Endothelial cell (in vitro differentiated cells): ENCODE data around the gene SGCD. TPM values are rescaled to one million over a fixed set of nuclear protein-coding genes. Genes with fewer than 3 reads are reported as not detected.

Experiments
- DNase-seq: peaks from one replicate; pipeline ENCODE4 v3.0.0; 2021; ENCODE audit warnings: low spot score
- H3K27ac Mint-ChIP-seq: one replicate; pipeline ENCODE4 v1.8.0; 2021; ENCODE audit warnings: mixed read lengths, inconsistent platforms; ENCODE audit not compliant: unreplicated experiment
- H3K27me3 Mint-ChIP-seq: one replicate; pipeline ENCODE4 v1.8.0; 2021; ENCODE audit warnings: mild to moderate bottlenecking, moderate library complexity, mixed read lengths, inconsistent platforms; ENCODE audit not compliant: unreplicated experiment
- H3K36me3 Mint-ChIP-seq: one replicate; pipeline ENCODE4 v1.8.0; 2021; ENCODE audit warnings: mild to moderate bottlenecking, low read depth, mixed read lengths, inconsistent platforms; ENCODE audit not compliant: unreplicated experiment
- H3K4me1 Mint-ChIP-seq: one replicate; pipeline ENCODE4 v1.8.0; 2021; ENCODE audit warnings: mild to moderate bottlenecking, mixed read lengths, inconsistent platforms; ENCODE audit not compliant: unreplicated experiment
- H3K4me3 Mint-ChIP-seq: one replicate; pipeline ENCODE4 v1.8.0; 2021; ENCODE audit warnings: mild to moderate bottlenecking, mixed read lengths, inconsistent platforms; ENCODE audit not compliant: unreplicated experiment
- H3K9me3 Mint-ChIP-seq: one replicate; pipeline ENCODE4 v1.8.0; 2021; ENCODE audit warnings: mixed read lengths, inconsistent platforms; ENCODE audit not compliant: unreplicated experiment
- CTCF ChIP-seq: fragments of 200-600 bp; sonication (generic); IDR thresholded peaks from one replicate; pipeline ENCODE4 v1.5.0; 2021; ENCODE audit warnings: antibody characterized with exemption; ENCODE audit not compliant: unreplicated experiment
- total RNA-seq: library from RNA; stranded (reverse); fragmentation: NEBNext Ultra II Directional; extraction: Animal tissue kit (Norgen Biotek cat#: 25700); gene quantifications from one replicate; pipeline ENCODE4 v1.2.1, GENCODE V29; 2021; ENCODE audit not compliant: unreplicated experiment

Gene SGCD
- total RNA-seq, 1 donor from 2014 or later: 1.2 TPM

- no peak overlapping the region for H3K4me3 Mint-ChIP-seq
- DNase-seq: no peak
- H3K27me3 Mint-ChIP-seq: peaks cover 1% of the 10 kb centered on the region
- no peak overlapping the region for H3K27ac Mint-ChIP-seq
- H3K9me3 Mint-ChIP-seq: no peaks in the 10 kb centered on the region
- H3K36me3 Mint-ChIP-seq: no peaks in the 10 kb centered on the region
- no peak for TF ChIP-seq CTCF
- no peaks in the 10 kb centered on the region for H3K4me1 Mint-ChIP-seq
Observed at GRCh38 chr5:156584871-156585270, 257.9 kb downstream of the SGCD start.

- no peaks in the 10 kb centered on the region for H3K36me3 Mint-ChIP-seq
- no peaks in the 10 kb centered on the region for H3K9me3 Mint-ChIP-seq
- H3K4me3 Mint-ChIP-seq: no peak overlapping the region
- no peak overlapping the region for H3K27ac Mint-ChIP-seq
- no peaks in the 10 kb centered on the region for H3K27me3 Mint-ChIP-seq
- no peak for DNase-seq
- no peaks in the 10 kb centered on the region for H3K4me1 Mint-ChIP-seq
- TF ChIP-seq CTCF: no peak
Observed at GRCh38 chr5:156585999-156586398, 259.0 kb downstream of the SGCD start.

- no peak for DNase-seq
- Mint-ChIP-seq H3K4me1 (no peaks in the 10 kb centered on the region), H3K27me3 (no peaks in the 10 kb centered on the region), H3K36me3 (no peaks in the 10 kb centered on the region), H3K9me3 (no peaks in the 10 kb centered on the region), H3K27ac (no peak overlapping the region), H3K4me3 (no peak overlapping the region)
- no peak for TF ChIP-seq CTCF
Observed at GRCh38 chr5:156587012-156587411, 260.0 kb downstream of the SGCD start.

- H3K9me3 Mint-ChIP-seq: no peaks in the 10 kb centered on the region
- no peaks in the 10 kb centered on the region for H3K4me1 Mint-ChIP-seq
- H3K27me3 Mint-ChIP-seq: no peaks in the 10 kb centered on the region
- TF ChIP-seq CTCF: no peak
- H3K27ac Mint-ChIP-seq: no peak overlapping the region
- no peaks in the 10 kb centered on the region for H3K36me3 Mint-ChIP-seq
- H3K4me3 Mint-ChIP-seq: no peak overlapping the region
- no peak for DNase-seq
Observed at GRCh38 chr5:156588306-156588705, 261.3 kb downstream of the SGCD start.

- no peak for TF ChIP-seq CTCF
- Mint-ChIP-seq H3K27me3 (no peaks in the 10 kb centered on the region), H3K4me3 (no peak overlapping the region), H3K36me3 (no peaks in the 10 kb centered on the region), H3K4me1 (no peaks in the 10 kb centered on the region), H3K9me3 (no peaks in the 10 kb centered on the region), H3K27ac (no peak overlapping the region)
- no peak for DNase-seq
Observed at GRCh38 chr5:156589104-156589945, 262.4 kb downstream of the SGCD start.
